Calu3 (cell line): ENCODE results near the gene REEP6. TPM values are rescaled to one million over a fixed set of nuclear protein-coding genes. Genes with fewer than 3 reads are reported as not detected.

ENCODE experiments used
- BruUV-seq: library from RNA; stranded (reverse); fragments of 400-500 nt; replicated peaks from 2 replicates; lab custom pipeline; 2021; lab: Mats Ljungman, UMichigan
- CTCF ChIA-PET: fragments of 300-600 bp; sonication (Branson Sonifier 250); formaldehyde crosslinking; loops from one replicate; lab custom pipeline; 2022; ENCODE audit warnings: antibody characterized with exemption; lab: Charles Lee
- DNase-seq: peaks from one replicate; pipeline ENCODE4 v3.0.0; 2022
- H3K27ac Mint-ChIP-seq: one replicate; pipeline ENCODE4 v1.8.0; 2022; ENCODE audit warnings: mixed read lengths; ENCODE audit not compliant: unreplicated experiment
- H3K27me3 Mint-ChIP-seq: one replicate; pipeline ENCODE4 v1.8.0; 2022; ENCODE audit warnings: mixed read lengths; ENCODE audit not compliant: unreplicated experiment
- H3K36me3 Mint-ChIP-seq: one replicate; pipeline ENCODE4 v1.8.0; 2022; ENCODE audit warnings: mild to moderate bottlenecking, moderate library complexity, mixed read lengths; ENCODE audit not compliant: insufficient read depth, unreplicated experiment
- H3K4me1 Mint-ChIP-seq: one replicate; pipeline ENCODE4 v1.8.0; 2022; ENCODE audit warnings: mild to moderate bottlenecking, low read depth, mixed read lengths; ENCODE audit not compliant: unreplicated experiment
- H3K4me3 Mint-ChIP-seq: one replicate; pipeline ENCODE4 v1.8.0; 2022; ENCODE audit warnings: mild to moderate bottlenecking, low read depth, moderate library complexity, mixed read lengths; ENCODE audit not compliant: unreplicated experiment
- H3K9me3 Mint-ChIP-seq: one replicate; pipeline ENCODE4 v1.8.0; 2022; ENCODE audit warnings: low read depth, mixed read lengths; ENCODE audit not compliant: unreplicated experiment
- CTCF ChIP-seq: fragments of 200-600 bp; IDR thresholded peaks from one replicate; pipeline ENCODE4 v1.8.0; 2022; ENCODE audit warnings: antibody characterized with exemption; ENCODE audit not compliant: unreplicated experiment
- intact Hi-C: fragments of 100-400 bp; cut with micrococcal nuclease; formaldehyde crosslinking; loops from one replicate; pipeline ENCODE4 v1.10.0; 2022; ENCODE audit not compliant: unreplicated experiment
- total RNA-seq: library from RNA; stranded (reverse); gene quantifications from 2 replicates; pipeline ENCODE4 v1.2.3, GENCODE V29; 2022

The REEP6 gene
- total RNA-seq, 1 experiment from 2014 or later, result 13.9 TPM

- Mint-ChIP-seq H3K36me3 (peaks cover 21% of the 10 kb centered on the region), H3K4me3 (peak overlapping the region; percentile 76), H3K9me3 (no peaks in the 10 kb centered on the region), H3K4me1 (peaks cover 21% of the 10 kb centered on the region), H3K27me3 (peaks cover 11% of the 10 kb centered on the region), H3K27ac (no peak overlapping the region)
- BruUV-seq, result no TSS peak
- CTCF ChIA-PET, result interaction anchor here (0.6 kb wide), 1 partner anchor 42 kb away, joined by 3 read pairs; no protein-coding TSS in a partner anchor
- no peak for TF ChIP-seq CTCF
- DNase-seq, result peak; percentile 36
- intact Hi-C loops, result no loop called here
Measured at GRCh38 chr19:1492474-1493006, 1.6 kb downstream of the REEP6 start.

GRCh38 chr19:1494115-1494815 lies 3.3 kb downstream of the REEP6 start:
- no peaks in the 10 kb centered on the region for H3K9me3 Mint-ChIP-seq
- peaks cover 18% of the 10 kb centered on the region for H3K36me3 Mint-ChIP-seq
- CTCF ChIA-PET, result no interaction called here
- intact Hi-C loops, result no loop called here
- H3K4me3 Mint-ChIP-seq, result no peak overlapping the region
- peaks cover 21% of the 10 kb centered on the region for H3K4me1 Mint-ChIP-seq
- DNase-seq, result no peak
- no peak for TF ChIP-seq CTCF
- H3K27me3 Mint-ChIP-seq, result peaks cover 11% of the 10 kb centered on the region
- BruUV-seq, result no TSS peak
- no peak overlapping the region for H3K27ac Mint-ChIP-seq

- BruUV-seq, result no TSS peak
- no peak overlapping the region for H3K4me3 Mint-ChIP-seq
- H3K9me3 Mint-ChIP-seq, result no peaks in the 10 kb centered on the region
- intact Hi-C loops, result no loop called here
- no peak for DNase-seq
- peaks cover 12% of the 10 kb centered on the region for H3K36me3 Mint-ChIP-seq
- peaks cover 11% of the 10 kb centered on the region for H3K27me3 Mint-ChIP-seq
- no peak for TF ChIP-seq CTCF
- no peak overlapping the region for H3K27ac Mint-ChIP-seq
- CTCF ChIA-PET, result no interaction called here
- H3K4me1 Mint-ChIP-seq, result peaks cover 21% of the 10 kb centered on the region
Measured at GRCh38 chr19:1495051-1495798, 4.2 kb downstream of the REEP6 start.

- H3K9me3 Mint-ChIP-seq, result no peaks in the 10 kb centered on the region
- no peak for TF ChIP-seq CTCF
- peak overlapping the region; percentile 53 for H3K4me3 Mint-ChIP-seq
- peaks cover 21% of the 10 kb centered on the region for H3K4me1 Mint-ChIP-seq
- H3K36me3 Mint-ChIP-seq, result peaks cover 5% of the 10 kb centered on the region
- H3K27ac Mint-ChIP-seq, result no peak overlapping the region
- intact Hi-C loops, result no loop called here
- CTCF ChIA-PET, result no interaction called here
- BruUV-seq, result no TSS peak
- no peak for DNase-seq
- peaks cover 11% of the 10 kb centered on the region for H3K27me3 Mint-ChIP-seq
Measured at GRCh38 chr19:1495799-1496713, 5.1 kb downstream of the REEP6 start.
